NCI-H510A treated with DMSO at 0.1 percent for 48 hours (cell line): ENCODE data around the gene RASGRF1.

Experiments
- DNase-seq: peaks from one replicate; lab custom pipeline; 2025; lab: John Stamatoyannopoulos, UW

RASGRF1 gene

GRCh38 chr15:78956937-78957336 is 133.6 kb downstream of the RASGRF1 start:
- no peak for DNase-seq

- DNase-seq = no peak
Measured at GRCh38 chr15:78955355-78955754, 135.2 kb downstream of the RASGRF1 start.

- DNase-seq = no peak
Measured at GRCh38 chr15:78951841-78952238, 138.7 kb downstream of the RASGRF1 start.

- DNase-seq = no peak
Measured at GRCh38 chr15:78950902-78951840, 139.4 kb downstream of the RASGRF1 start.

- DNase-seq = no peak
Measured at GRCh38 chr15:78950343-78950742, 140.2 kb downstream of the RASGRF1 start.

- no peak for DNase-seq
Measured at GRCh38 chr15:78949461-78949860, 141.1 kb downstream of the RASGRF1 start.

- DNase-seq = no peak
Measured at GRCh38 chr15:78947506-78947905, 143.1 kb downstream of the RASGRF1 start.

- no peak for DNase-seq
Measured at GRCh38 chr15:78946493-78946892, 144.1 kb downstream of the RASGRF1 start.

GRCh38 chr15:78944669-78945407 is 145.7 kb downstream of the RASGRF1 start, which contains the start of gene CTSH:
Gene CTSH, minus strand, starts transcription at chr15:78945046. Its CDS starts 65 bp downstream, at chr15:78944981.
- DNase-seq = peak; percentile 70

- no peak for DNase-seq
Measured at GRCh38 chr15:78944202-78944625, 146.4 kb downstream of the RASGRF1 start.

- DNase-seq = no peak
Measured at GRCh38 chr15:78943692-78944091, 146.9 kb downstream of the RASGRF1 start.

- DNase-seq = no peak
Measured at GRCh38 chr15:78942741-78943140, 147.8 kb downstream of the RASGRF1 start.

- no peak for DNase-seq
Measured at GRCh38 chr15:78938658-78939488, 151.7 kb downstream of the RASGRF1 start.

- DNase-seq = no peak
Measured at GRCh38 chr15:78937132-78937739, 153.3 kb downstream of the RASGRF1 start.

- no peak for DNase-seq
Measured at GRCh38 chr15:78934655-78935023, 155.9 kb downstream of the RASGRF1 start.

- DNase-seq = no peak
Measured at GRCh38 chr15:78933823-78934654, 156.5 kb downstream of the RASGRF1 start.

- no peak for DNase-seq
Measured at GRCh38 chr15:78933187-78933822, 157.3 kb downstream of the RASGRF1 start.

- no peak for DNase-seq
Measured at GRCh38 chr15:78932258-78932808, 158.2 kb downstream of the RASGRF1 start.

- DNase-seq = no peak
Measured at GRCh38 chr15:78931439-78932257, 158.9 kb downstream of the RASGRF1 start.
